ENCODE results near the gene TBC1D10B. TPM values are rescaled to one million over a fixed set of nuclear protein-coding genes. Genes with fewer than 3 reads are reported as not detected.
"Not testable (repeated sequence)": the region's sequence is repeated elsewhere in the genome, so short reads cannot be mapped to it uniquely, and the experiment has no call there.

Gene TBC1D10B
- total RNA-seq, 4 donors from 2014 or later: 26.6 to 38.1 (median 33.5) TPM

- H3K9me3 ChIP-seq; H3K36me3 ChIP-seq; intact Hi-C loops (cut with DNase I); H3K27me3 ChIP-seq; H3K4me1 ChIP-seq: not testable (repeated sequence)
- DNase-seq: peak; percentile 86
- WGBS, 2 donors: 0% methylated on average over 13 to 48 of the region's 70 CpGs
- H3K27ac ChIP-seq: peak overlapping the region; percentile 77 to 96 (median 84)
- TF ChIP-seq POLR2A (IDR thresholded peaks at IDR 0.05): peak; percentile 13 to 94
- peak overlapping the region in 2 of 3 donors; percentile 46 to 80 for H3K4me3 ChIP-seq (replicated peaks in 1 of 3)
Measured at GRCh38 chr16:30335028-30335597, 35.2 kb downstream of the TBC1D10B start.

- H3K36me3 ChIP-seq; H3K4me1 ChIP-seq; H3K27me3 ChIP-seq; intact Hi-C loops (cut with DNase I); H3K9me3 ChIP-seq: not testable (repeated sequence)
- H3K27ac ChIP-seq: peak overlapping the region; percentile 77 to 96 (median 84)
- H3K4me3 ChIP-seq (replicated peaks in 1 of 3): peak overlapping the region in 2 of 3 donors; percentile 46 to 80
- WGBS, 2 donors: 0% methylated on average over 6 to 7 of the region's 33 CpGs
- DNase-seq: peak; percentile 88
Measured at GRCh38 chr16:30334473-30334989, 35.8 kb downstream of the TBC1D10B start.

- H3K36me3 ChIP-seq; H3K27me3 ChIP-seq; H3K9me3 ChIP-seq; intact Hi-C loops (cut with DNase I); H3K4me3 ChIP-seq (replicated peaks in 1 of 3): not testable (repeated sequence)
- WGBS, 2 donors: 30 to 44% methylated on average over 6 of the region's 6 CpGs
- peak; percentile 61 to 71 for DNase-seq
- H3K4me1 ChIP-seq: peaks cover 5 to 11% of the 10 kb centered on the region in 2 donors
- H3K27ac ChIP-seq: peak overlapping the region; percentile 45 to 68 (median 68)
Measured at GRCh38 chr16:30324220-30324619, 46.1 kb downstream of the TBC1D10B start.

GRCh38 chr16:30318647-30319046 is 51.6 kb downstream of the TBC1D10B start:
- WGBS, 2 donors: 69 to 76% methylated on average over 2 of the region's 2 CpGs
- H3K36me3 ChIP-seq; H3K9me3 ChIP-seq; H3K4me3 ChIP-seq (replicated peaks in 1 of 3); intact Hi-C loops (cut with DNase I); H3K27ac ChIP-seq; H3K4me1 ChIP-seq; H3K27me3 ChIP-seq; DNase-seq: not testable (repeated sequence)

GRCh38 chr16:30310937-30311336 is 59.4 kb downstream of the TBC1D10B start:
- H3K4me3 ChIP-seq (replicated peaks in 1 of 3); DNase-seq; H3K36me3 ChIP-seq; H3K9me3 ChIP-seq; H3K27me3 ChIP-seq; intact Hi-C loops (cut with DNase I); H3K27ac ChIP-seq: not testable (repeated sequence)
- no CpG with 5 or more reads among the region's 4 CpGs for WGBS, 2 donors
- H3K4me1 ChIP-seq: peaks cover 2 to 12% of the 10 kb centered on the region in 2 donors

GRCh38 chr16:30309255-30309654 is 61.0 kb downstream of the TBC1D10B start:
- peaks cover 2 to 12% of the 10 kb centered on the region in 2 donors for H3K4me1 ChIP-seq
- H3K9me3 ChIP-seq; DNase-seq; H3K36me3 ChIP-seq; H3K4me3 ChIP-seq (replicated peaks in 1 of 3); H3K27me3 ChIP-seq; intact Hi-C loops (cut with DNase I); H3K27ac ChIP-seq: not testable (repeated sequence)
- WGBS, 2 donors: 94 to 97% methylated on average over 5 of the region's 5 CpGs

Small RNAs within 50 kb of the gene (small RNA-seq; reads per million reads assigned to genes)
- gene RF00406: 0.94 reads per million, percentile 8 among the genes with 10 or more reads in this experiment

Other genes with a start within 250 kb of the TBC1D10B start
- 10 to 100 TPM; 31.5 to 90.6 (median 51.5) TPM for gene MAPK3, start 247.3 kb downstream of the TBC1D10B start, total RNA-seq
- gene CORO1A, start 186.9 kb downstream of the TBC1D10B start, total RNA-seq: 10 to 100 TPM in 3 of 4 donors, 1 to 10 TPM in 1; 7.3 to 14.8 (median 11.2) TPM
- gene BOLA2B, start 176.8 kb downstream of the TBC1D10B start, total RNA-seq: 100 to 1,000 TPM in 2 of 4 donors, 1 to 10 TPM in 2; 2.1 to 150 (median 67.4) TPM
- 10 to 100 TPM; 26.2 to 73.3 (median 63.7) TPM for gene SLX1A, start 176.6 kb downstream of the TBC1D10B start, total RNA-seq
- 10 to 100 TPM in 2 of 4 donors, 1 to 10 TPM in 2; 8.9 to 13.8 (median 9.8) TPM for gene SULT1A3, start 171.2 kb downstream of the TBC1D10B start, total RNA-seq
- gene NPIPB13, start 122.0 kb downstream of the TBC1D10B start, total RNA-seq: 1 to 10 TPM; 2.1 to 3.0 (median 2.3) TPM
- gene CD2BP2, start 15.2 kb downstream of the TBC1D10B start, total RNA-seq: 10 to 100 TPM; 39.1 to 68.5 (median 56.1) TPM
- not detected for gene MYL11, start 4.3 kb upstream of the TBC1D10B start, total RNA-seq
- gene SEPTIN1, start 12.1 kb upstream of the TBC1D10B start, total RNA-seq: 1 to 10 TPM in 3 of 4 donors, under 1 TPM in 1; 0.56 to 3.4 (median 1.4) TPM
- 10 to 100 TPM in 2 of 4 donors, 1 to 10 TPM in 2; 8.5 to 12.2 (median 9.4) TPM for gene ZNF48, start 24.9 kb upstream of the TBC1D10B start, total RNA-seq
- gene ZNF771, start 37.1 kb upstream of the TBC1D10B start, total RNA-seq: 10 to 100 TPM in 3 of 4 donors, 1 to 10 TPM in 1; 9.1 to 29.5 (median 19.1) TPM
- gene DCTPP1, start 59.5 kb upstream of the TBC1D10B start, total RNA-seq: 10 to 100 TPM; 18.8 to 26.4 (median 22.5) TPM
- 10 to 100 TPM; 34.5 to 41.3 (median 39.9) TPM for gene SEPHS2, start 75.4 kb upstream of the TBC1D10B start, total RNA-seq
- 1 to 10 TPM in 3 of 4 donors, under 1 TPM in 1; 0.56 to 4.6 (median 2.8) TPM for gene ITGAL, start 102.2 kb upstream of the TBC1D10B start, total RNA-seq
- 10 to 100 TPM; 27.4 to 44.9 (median 32.3) TPM for gene ZNF768, start 156.1 kb upstream of the TBC1D10B start, total RNA-seq
- gene ZNF747, start 164.4 kb upstream of the TBC1D10B start, total RNA-seq: 10 to 100 TPM; 13.6 to 30.7 (median 21.8) TPM
- gene ZNF764, start 187.9 kb upstream of the TBC1D10B start, total RNA-seq: 10 to 100 TPM in 3 of 4 donors, 1 to 10 TPM in 1; 9.3 to 15.4 (median 11.8) TPM
- 10 to 100 TPM; 10.6 to 26.1 (median 16.5) TPM for gene ZNF688, start 201.2 kb upstream of the TBC1D10B start, total RNA-seq
- gene ZNF785, start 215.2 kb upstream of the TBC1D10B start, total RNA-seq: 10 to 100 TPM; 10.3 to 16.9 (median 12.4) TPM
- gene ZNF689, start 239.9 kb upstream of the TBC1D10B start, total RNA-seq: 10 to 100 TPM in 3 of 4 donors, 1 to 10 TPM in 1; 9.7 to 14.7 (median 11.8) TPM